ENCODE results near the gene AP3B2.
A peak's percentile ranks its signal among the peaks of the same experiment; 100 is the strongest.

AP3B2 gene

GRCh38 chr15:82640672-82641071 is 69.0 kb downstream of the AP3B2 start:
- no peak overlapping the region for H3K4me3 ChIP-seq (ENCODE audit: control insufficient read depth, low read depth, low read length)
- TF ChIP-seq, protein P1, sequence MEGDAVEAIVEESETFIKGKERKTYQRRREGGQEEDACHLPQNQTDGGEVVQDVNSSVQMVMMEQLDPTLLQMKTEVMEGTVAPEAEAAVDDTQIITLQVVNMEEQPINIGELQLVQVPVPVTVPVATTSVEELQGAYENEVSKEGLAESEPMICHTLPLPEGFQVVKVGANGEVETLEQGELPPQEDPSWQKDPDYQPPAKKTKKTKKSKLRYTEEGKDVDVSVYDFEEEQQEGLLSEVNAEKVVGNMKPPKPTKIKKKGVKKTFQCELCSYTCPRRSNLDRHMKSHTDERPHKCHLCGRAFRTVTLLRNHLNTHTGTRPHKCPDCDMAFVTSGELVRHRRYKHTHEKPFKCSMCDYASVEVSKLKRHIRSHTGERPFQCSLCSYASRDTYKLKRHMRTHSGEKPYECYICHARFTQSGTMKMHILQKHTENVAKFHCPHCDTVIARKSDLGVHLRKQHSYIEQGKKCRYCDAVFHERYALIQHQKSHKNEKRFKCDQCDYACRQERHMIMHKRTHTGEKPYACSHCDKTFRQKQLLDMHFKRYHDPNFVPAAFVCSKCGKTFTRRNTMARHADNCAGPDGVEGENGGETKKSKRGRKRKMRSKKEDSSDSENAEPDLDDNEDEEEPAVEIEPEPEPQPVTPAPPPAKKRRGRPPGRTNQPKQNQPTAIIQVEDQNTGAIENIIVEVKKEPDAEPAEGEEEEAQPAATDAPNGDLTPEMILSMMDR (conservative IDR thresholded peaks at IDR 0.05; ENCODE audit: control insufficient read depth, insufficient read depth, low read depth, low read length) = no peak
- no peak for DNase-seq (ENCODE audit: low read depth)

DNA sequence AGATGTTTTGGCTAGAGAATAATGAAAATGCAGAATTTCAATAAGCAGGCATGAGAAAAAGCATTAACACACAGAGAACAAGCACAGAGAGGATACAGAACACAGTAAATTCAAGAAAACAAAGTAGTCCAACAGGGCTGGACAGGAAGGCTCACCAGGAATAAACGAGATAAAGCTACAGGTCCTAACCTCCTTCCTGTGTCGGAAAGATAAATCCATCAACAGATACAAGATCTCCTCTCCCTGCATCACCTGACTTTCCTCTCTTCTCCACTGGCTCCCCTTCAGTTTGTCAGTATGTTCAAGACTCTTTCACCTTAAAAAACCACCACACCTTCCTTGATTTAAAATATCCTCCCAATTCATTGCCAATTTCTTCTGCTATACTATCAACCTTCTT is 73.9 kb downstream of the AP3B2 start:
- DNase-seq (ENCODE audit: low read depth) = no peak
- no peak overlapping the region for H3K4me3 ChIP-seq (ENCODE audit: control insufficient read depth, low read depth, low read length)
- TF ChIP-seq, protein P1 (conservative IDR thresholded peaks at IDR 0.05; ENCODE audit: control insufficient read depth, insufficient read depth, low read depth, low read length) = no peak

- no peak overlapping the region for H3K4me3 ChIP-seq (ENCODE audit: control insufficient read depth, low read depth, low read length)
- DNase-seq (ENCODE audit: low read depth) = no peak
- TF ChIP-seq, protein P1 (conservative IDR thresholded peaks at IDR 0.05; ENCODE audit: control insufficient read depth, insufficient read depth, low read depth, low read length) = no peak
These were observed 79.6 kb downstream of the AP3B2 start for GRCh38 chr15:82630033-82630432.

GRCh38 chr15:82625136-82625535 is 84.5 kb downstream of the AP3B2 start:
- H3K4me3 ChIP-seq (ENCODE audit: control insufficient read depth, low read depth, low read length) = no peak overlapping the region
- TF ChIP-seq, protein P1 (conservative IDR thresholded peaks at IDR 0.05; ENCODE audit: control insufficient read depth, insufficient read depth, low read depth, low read length) = no peak
- no peak for DNase-seq (ENCODE audit: low read depth)

GRCh38 chr15:82624438-82624837 is 85.2 kb downstream of the AP3B2 start:
- no peak for DNase-seq (ENCODE audit: low read depth)
- no peak overlapping the region for H3K4me3 ChIP-seq (ENCODE audit: control insufficient read depth, low read depth, low read length)
- TF ChIP-seq, protein P1 (conservative IDR thresholded peaks at IDR 0.05; ENCODE audit: control insufficient read depth, insufficient read depth, low read depth, low read length) = no peak

- no peak for DNase-seq (ENCODE audit: low read depth)
- H3K4me3 ChIP-seq (ENCODE audit: control insufficient read depth, low read depth, low read length) = no peak overlapping the region
- TF ChIP-seq, protein P1 (conservative IDR thresholded peaks at IDR 0.05; ENCODE audit: control insufficient read depth, insufficient read depth, low read depth, low read length) = no peak
These were observed 85.7 kb downstream of the AP3B2 start for GRCh38 chr15:82624008-82624407.

DNA sequence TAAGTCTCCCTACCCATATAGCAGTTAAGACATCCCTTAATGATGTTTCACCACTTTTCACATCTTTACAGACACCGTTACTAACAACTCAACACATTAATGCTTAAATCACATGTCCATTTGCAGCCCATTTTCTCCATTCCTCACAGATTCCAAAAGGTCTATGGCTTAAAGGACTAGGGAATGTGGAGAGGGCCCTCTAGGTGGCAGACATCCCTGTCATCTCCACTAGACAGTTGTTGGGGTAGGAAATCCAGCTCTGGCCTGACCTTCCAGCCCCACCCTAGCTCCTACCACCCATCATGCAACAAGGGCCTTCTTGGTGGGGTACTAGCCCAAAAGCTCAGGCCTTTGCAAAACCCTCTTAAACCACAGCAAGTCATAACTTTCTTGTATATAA is 87.7 kb downstream of the AP3B2 start:
- H3K4me3 ChIP-seq (ENCODE audit: control insufficient read depth, low read depth, low read length) = no peak overlapping the region
- no peak for DNase-seq (ENCODE audit: low read depth)
- TF ChIP-seq, protein P1 (conservative IDR thresholded peaks at IDR 0.05; ENCODE audit: control insufficient read depth, insufficient read depth, low read depth, low read length) = peak; percentile 15
